ENCODE data around the gene RPAP2.

Gene RPAP2

DNA sequence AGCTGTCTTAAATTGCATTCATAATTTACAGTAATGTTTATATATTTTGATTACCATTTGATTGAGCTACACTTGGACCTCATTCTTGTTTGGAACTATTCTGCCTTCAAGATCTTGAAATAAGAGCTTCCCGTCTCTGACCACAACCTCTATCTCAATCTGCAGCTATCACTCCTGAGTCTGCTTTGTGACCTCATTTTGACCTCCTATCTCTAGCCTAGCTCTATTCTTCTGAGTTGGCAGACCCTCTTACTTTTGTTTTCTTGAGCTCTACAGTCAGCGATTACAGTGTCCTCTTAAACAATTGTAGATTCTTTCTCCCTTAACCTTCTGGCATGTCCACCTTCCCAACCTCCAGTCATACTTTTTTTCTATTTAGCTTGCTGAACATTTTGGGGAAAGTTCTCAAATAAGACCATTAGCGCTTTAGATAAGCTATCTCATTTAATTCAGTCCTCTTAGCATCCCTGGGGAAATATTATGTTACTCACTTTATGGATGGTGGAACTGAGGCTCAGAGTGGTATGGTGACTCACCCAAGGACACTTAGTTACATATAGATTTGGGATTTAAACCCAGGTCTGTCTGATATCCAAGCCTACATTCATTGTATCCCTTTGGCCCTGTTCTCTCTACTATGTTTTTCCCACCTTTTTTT, 19.1 kb downstream of the RPAP2 start:
- H3K4me3 ChIP-seq (ENCODE audit: low read depth, low read length, poor library complexity, severe bottlenecking) = no peak overlapping the region
- no peak overlapping the region for H3K27ac ChIP-seq (ENCODE audit: low read depth, low read length, poor library complexity, severe bottlenecking)
- no peaks in the 10 kb centered on the region for H4K20me1 ChIP-seq (ENCODE audit: insufficient read depth, low read length)
- H3K9ac ChIP-seq (ENCODE audit: low read length) = no peak overlapping the region
- no peaks in the 10 kb centered on the region for H3K4me1 ChIP-seq (ENCODE audit: insufficient read depth, low read length, severe bottlenecking)
- H3F3A ChIP-seq (ENCODE audit: insufficient read depth, low read length) = no peaks in the 10 kb centered on the region
- H3K36me3 ChIP-seq (ENCODE audit: insufficient read depth, low read length) = peaks cover 5% of the 10 kb centered on the region
- H3K4me2 ChIP-seq (ENCODE audit: low read length) = no peak overlapping the region
- TF ChIP-seq, protein P1, sequence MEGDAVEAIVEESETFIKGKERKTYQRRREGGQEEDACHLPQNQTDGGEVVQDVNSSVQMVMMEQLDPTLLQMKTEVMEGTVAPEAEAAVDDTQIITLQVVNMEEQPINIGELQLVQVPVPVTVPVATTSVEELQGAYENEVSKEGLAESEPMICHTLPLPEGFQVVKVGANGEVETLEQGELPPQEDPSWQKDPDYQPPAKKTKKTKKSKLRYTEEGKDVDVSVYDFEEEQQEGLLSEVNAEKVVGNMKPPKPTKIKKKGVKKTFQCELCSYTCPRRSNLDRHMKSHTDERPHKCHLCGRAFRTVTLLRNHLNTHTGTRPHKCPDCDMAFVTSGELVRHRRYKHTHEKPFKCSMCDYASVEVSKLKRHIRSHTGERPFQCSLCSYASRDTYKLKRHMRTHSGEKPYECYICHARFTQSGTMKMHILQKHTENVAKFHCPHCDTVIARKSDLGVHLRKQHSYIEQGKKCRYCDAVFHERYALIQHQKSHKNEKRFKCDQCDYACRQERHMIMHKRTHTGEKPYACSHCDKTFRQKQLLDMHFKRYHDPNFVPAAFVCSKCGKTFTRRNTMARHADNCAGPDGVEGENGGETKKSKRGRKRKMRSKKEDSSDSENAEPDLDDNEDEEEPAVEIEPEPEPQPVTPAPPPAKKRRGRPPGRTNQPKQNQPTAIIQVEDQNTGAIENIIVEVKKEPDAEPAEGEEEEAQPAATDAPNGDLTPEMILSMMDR (IDR thresholded peaks at IDR 0.05; ENCODE audit: low read length) = no peak
- TF ChIP-seq EZH2 (IDR thresholded peaks at IDR 0.05; ENCODE audit: borderline replicate concordance, low read length) = no peak
- no peaks in the 10 kb centered on the region for H3K9me2 ChIP-seq (ENCODE audit: low read depth, low read length)
- H2AFZ ChIP-seq (ENCODE audit: low read length) = no peak overlapping the region
- no peaks in the 10 kb centered on the region for H3K9me3 ChIP-seq (ENCODE audit: low read length)
- no peaks in the 10 kb centered on the region for H3K27me3 ChIP-seq (ENCODE audit: insufficient read depth, low read length)
- no peaks in the 10 kb centered on the region for H3K79me2 ChIP-seq (ENCODE audit: insufficient read depth, low read length)

DNA sequence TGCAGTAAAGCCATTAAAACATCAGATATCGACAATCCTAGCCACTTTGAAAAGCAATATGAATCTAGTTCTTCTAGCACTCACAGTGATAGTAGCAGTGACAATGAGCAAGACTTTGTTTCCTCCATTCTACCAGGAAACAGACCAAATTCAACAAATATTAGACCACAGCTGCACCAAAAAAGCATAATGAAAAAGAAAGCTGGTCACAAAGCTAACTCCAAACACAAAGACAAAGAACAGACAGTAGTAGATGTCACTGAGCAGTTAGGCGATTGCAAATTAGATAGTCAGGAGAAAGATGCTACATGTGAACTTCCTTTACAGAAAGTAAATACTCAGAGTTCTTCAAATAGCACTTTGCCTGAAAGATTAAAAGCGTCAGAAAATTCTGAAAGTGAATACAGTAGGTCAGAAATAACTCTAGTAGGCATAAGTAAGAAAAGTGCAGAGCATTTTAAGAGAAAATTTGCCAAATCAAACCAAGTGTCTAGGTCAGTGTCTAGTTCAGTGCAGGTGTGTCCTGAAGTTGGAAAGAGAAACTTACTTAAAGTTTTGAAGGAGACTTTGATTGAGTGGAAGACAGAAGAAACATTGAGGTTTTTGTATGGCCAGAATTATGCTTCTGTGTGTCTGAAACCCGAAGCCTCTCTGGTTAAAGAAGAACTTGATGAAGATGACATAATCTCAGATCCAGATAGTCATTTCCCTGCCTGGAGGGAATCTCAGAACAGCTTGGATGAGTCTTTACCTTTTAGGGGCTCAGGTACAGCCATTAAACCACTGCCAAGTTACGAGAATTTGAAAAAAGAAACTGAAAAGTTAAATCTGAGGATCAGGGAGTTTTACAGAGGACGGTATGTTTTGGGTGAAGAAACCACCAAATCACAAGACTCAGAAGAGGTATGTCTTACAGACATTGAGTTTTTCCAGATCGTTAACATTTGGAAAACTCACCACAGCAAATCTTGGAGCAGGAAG, 24.9 kb downstream of the RPAP2 start:
- peaks cover 2% of the 10 kb centered on the region; the same call in 1 of the 2 replicates for H3K9me3 ChIP-seq (ENCODE audit: low read length)
- peaks cover 44% of the 10 kb centered on the region for H3K36me3 ChIP-seq (ENCODE audit: insufficient read depth, low read length)
- no peaks in the 10 kb centered on the region for H3K27me3 ChIP-seq (ENCODE audit: insufficient read depth, low read length)
- H3K4me1 ChIP-seq (ENCODE audit: insufficient read depth, low read length, severe bottlenecking) = no peaks in the 10 kb centered on the region
- no peak overlapping the region for H2AFZ ChIP-seq (ENCODE audit: low read length)
- no peak overlapping the region for H3K4me3 ChIP-seq (ENCODE audit: low read depth, low read length, poor library complexity, severe bottlenecking)
- H3K27ac ChIP-seq (ENCODE audit: low read depth, low read length, poor library complexity, severe bottlenecking) = no peak overlapping the region
- H3K4me2 ChIP-seq (ENCODE audit: low read length) = no peak overlapping the region
- H3K9ac ChIP-seq (ENCODE audit: low read length) = no peak overlapping the region
- H3K79me2 ChIP-seq (ENCODE audit: insufficient read depth, low read length) = no peaks in the 10 kb centered on the region
- no peaks in the 10 kb centered on the region for H4K20me1 ChIP-seq (ENCODE audit: insufficient read depth, low read length)
- no peaks in the 10 kb centered on the region for H3F3A ChIP-seq (ENCODE audit: insufficient read depth, low read length)
- H3K9me2 ChIP-seq (ENCODE audit: low read depth, low read length) = no peaks in the 10 kb centered on the region
- no peak for TF ChIP-seq EZH2 (IDR thresholded peaks at IDR 0.05; ENCODE audit: borderline replicate concordance, low read length)
- TF ChIP-seq, protein P1 (IDR thresholded peaks at IDR 0.05; ENCODE audit: low read length) = no peak

DNA sequence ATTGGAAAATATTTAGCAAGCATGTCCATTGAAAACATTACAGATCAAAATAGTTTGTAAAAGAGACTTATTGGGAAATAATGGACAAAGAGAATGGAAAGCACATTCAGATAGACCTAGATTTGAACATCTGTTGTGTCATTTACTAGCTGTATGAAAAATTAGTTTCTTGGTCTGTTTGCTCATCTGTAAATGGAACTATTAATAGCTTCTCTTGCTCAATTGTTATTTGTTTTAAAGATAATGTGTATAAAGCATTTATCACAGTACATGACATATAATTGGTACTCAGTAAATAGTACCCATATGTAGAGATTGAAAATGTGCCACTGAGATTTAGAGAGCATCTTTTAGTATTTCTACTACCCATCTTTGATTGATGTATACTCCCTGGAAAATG, 25.9 kb downstream of the RPAP2 start:
- H2AFZ ChIP-seq (ENCODE audit: low read length) = no peak overlapping the region
- H3K4me3 ChIP-seq (ENCODE audit: low read depth, low read length, poor library complexity, severe bottlenecking) = no peak overlapping the region
- H3F3A ChIP-seq (ENCODE audit: insufficient read depth, low read length) = no peaks in the 10 kb centered on the region
- H3K4me1 ChIP-seq (ENCODE audit: insufficient read depth, low read length, severe bottlenecking) = no peaks in the 10 kb centered on the region
- no peaks in the 10 kb centered on the region for H3K27me3 ChIP-seq (ENCODE audit: insufficient read depth, low read length)
- H3K9me2 ChIP-seq (ENCODE audit: low read depth, low read length) = no peaks in the 10 kb centered on the region
- H3K4me2 ChIP-seq (ENCODE audit: low read length) = no peak overlapping the region
- no peak overlapping the region for H3K27ac ChIP-seq (ENCODE audit: low read depth, low read length, poor library complexity, severe bottlenecking)
- no peak for TF ChIP-seq EZH2 (IDR thresholded peaks at IDR 0.05; ENCODE audit: borderline replicate concordance, low read length)
- TF ChIP-seq, protein P1 (IDR thresholded peaks at IDR 0.05; ENCODE audit: low read length) = no peak
- H3K36me3 ChIP-seq (ENCODE audit: insufficient read depth, low read length) = peaks cover 53% of the 10 kb centered on the region
- H4K20me1 ChIP-seq (ENCODE audit: insufficient read depth, low read length) = no peaks in the 10 kb centered on the region
- peaks cover 2% of the 10 kb centered on the region; the same call in 1 of the 2 replicates for H3K9me3 ChIP-seq (ENCODE audit: low read length)
- H3K79me2 ChIP-seq (ENCODE audit: insufficient read depth, low read length) = no peaks in the 10 kb centered on the region
- no peak overlapping the region for H3K9ac ChIP-seq (ENCODE audit: low read length)
